B cell (primary cell): Measurements from ENCODE around the gene CHST14.

ENCODE experiments used
- CTCF ChIP-seq: fragments of 200-600 bp; IDR thresholded peaks from one replicate; pipeline ENCODE4 v1.8.0; 2022; ENCODE audit warnings: antibody characterized with exemption, mild to moderate bottlenecking
- EZH2 ChIP-seq: IDR thresholded peaks from 2 replicates; pipeline ENCODE4 v1.6.1; 2012; ENCODE audit warnings: borderline replicate concordance, low read depth, mild to moderate bottlenecking, moderate library complexity, low read length; ENCODE audit not compliant: insufficient read depth, poor library complexity, severe bottlenecking

- no peak for TF ChIP-seq CTCF
- TF ChIP-seq EZH2, result no peak
Measured at GRCh38 chr15:40450047-40450446, 20.7 kb upstream of the CHST14 start.
